Left renal cortex interstitium (tissue), 4 donors: ENCODE data around the gene SLC27A3. TPM values are rescaled to one million over a fixed set of nuclear protein-coding genes. Genes with fewer than 3 reads are reported as not detected.

Source experiments
- polyA plus RNA-seq, 4 donors: library from polyadenylated mRNA; unstranded; fragments of 120-200 nt; gene quantifications; one replicate each; pipeline ENCODE4 v1.2.1, GENCODE V29; 2013; ENCODE audit not compliant: insufficient read length in 4 of 4

Gene SLC27A3
- polyA plus RNA-seq, 4 donors, result 29.3 to 41.5 (median 36.4) TPM

Other genes with a start within 250 kb of the SLC27A3 start
- 100 to 1,000 TPM; 184 to 308 (median 260) TPM for gene S100A6, start 239.4 kb upstream of the SLC27A3 start, polyA plus RNA-seq
- gene S100A5, start 234.5 kb upstream of the SLC27A3 start, polyA plus RNA-seq, result 1 to 10 TPM in 2 of 4 donors, under 1 TPM in 2; 0.76 to 1.3 (median 1.1) TPM
- 10 to 100 TPM; 32.3 to 55.5 (median 47.8) TPM for gene S100A4, start 229.6 kb upstream of the SLC27A3 start, polyA plus RNA-seq
- under 1 TPM in 3 of 4 donors, not detected in 1; 0.46 to 0.52 (median 0.47) TPM for gene S100A3, start 226.1 kb upstream of the SLC27A3 start, polyA plus RNA-seq
- gene S100A2, start 209.6 kb upstream of the SLC27A3 start, polyA plus RNA-seq, result 1 to 10 TPM; 6.0 to 9.8 (median 8.9) TPM
- 100 to 1,000 TPM in 3 of 4 donors, 10 to 100 TPM in 1; 94.1 to 126 (median 109) TPM for gene S100A16, start 162.3 kb upstream of the SLC27A3 start, polyA plus RNA-seq
- gene S100A14, start 159.1 kb upstream of the SLC27A3 start, polyA plus RNA-seq, result 10 to 100 TPM; 16.6 to 27.0 (median 22.6) TPM
- gene S100A13, start 147.9 kb upstream of the SLC27A3 start, polyA plus RNA-seq, result 100 to 1,000 TPM; 133 to 184 (median 160) TPM
- 10 to 100 TPM; 20.3 to 36.3 (median 23.9) TPM for gene S100A1, start 147.0 kb upstream of the SLC27A3 start, polyA plus RNA-seq
- 100 to 1,000 TPM; 116 to 159 (median 133) TPM for gene CHTOP, start 141.3 kb upstream of the SLC27A3 start, polyA plus RNA-seq
- 10 to 100 TPM; 50.0 to 59.6 (median 54.6) TPM for gene SNAPIN, start 116.7 kb upstream of the SLC27A3 start, polyA plus RNA-seq
- 100 to 1,000 TPM; 273 to 319 (median 288) TPM for gene ILF2, start 104.4 kb upstream of the SLC27A3 start, polyA plus RNA-seq
- 10 to 100 TPM; 62.7 to 74.5 (median 71.5) TPM for gene NPR1, start 96.7 kb upstream of the SLC27A3 start, polyA plus RNA-seq
- 100 to 1,000 TPM in 2 of 4 donors, 10 to 100 TPM in 2; 77.5 to 158 (median 113) TPM for gene INTS3, start 47.4 kb upstream of the SLC27A3 start, polyA plus RNA-seq
- gene GATAD2B, start 147.6 kb downstream of the SLC27A3 start, polyA plus RNA-seq, result 10 to 100 TPM; 22.6 to 37.1 (median 28.9) TPM
- gene DENND4B, start 171.3 kb downstream of the SLC27A3 start, polyA plus RNA-seq, result 10 to 100 TPM; 21.9 to 59.4 (median 41.3) TPM
- 10 to 100 TPM; 29.1 to 68.2 (median 47.7) TPM for gene CRTC2, start 183.2 kb downstream of the SLC27A3 start, polyA plus RNA-seq
- 10 to 100 TPM; 78.0 to 88.9 (median 86.7) TPM for gene SLC39A1, start 188.1 kb downstream of the SLC27A3 start, polyA plus RNA-seq
- gene CREB3L4, start 192.5 kb downstream of the SLC27A3 start, polyA plus RNA-seq, result 10 to 100 TPM; 32.8 to 43.9 (median 38.8) TPM
- 100 to 1,000 TPM in 3 of 4 donors, 10 to 100 TPM in 1; 97.2 to 126 (median 107) TPM for gene JTB, start 202.3 kb downstream of the SLC27A3 start, polyA plus RNA-seq
- gene RAB13, start 210.9 kb downstream of the SLC27A3 start, polyA plus RNA-seq, result 100 to 1,000 TPM; 154 to 187 (median 168) TPM
- gene RPS27, start 215.4 kb downstream of the SLC27A3 start, polyA plus RNA-seq, result 1,000 to 10,000 TPM; 2,624 to 3,625 (median 3,072) TPM